NOMO-1 (cell line): ENCODE measurements around the gene GALNT12.

Experiments
- DNase-seq, 2 experiments: peaks; one replicate each; lab custom pipeline; 2025; ENCODE audit not compliant: unreplicated experiment in 2 of 2; lab: John Stamatoyannopoulos, UW

Gene GALNT12

GRCh38 chr9:98807070-98807813 is at the start of gene GALNT12:
Gene GALNT12, plus strand, starts transcription at chr9:98807670. Its CDS starts 29 bp downstream, at chr9:98807699.
- DNase-seq: peak; percentile 28 to 56

GRCh38 chr9:98760231-98760630 is 47.2 kb upstream of the GALNT12 start:
- DNase-seq: no peak

GRCh38 chr9:98763986-98764745 is 43.3 kb upstream of the GALNT12 start:
- DNase-seq: peak in 1 of 2 experiments; percentile 43

- DNase-seq: no peak
These were observed 42.2 kb upstream of the GALNT12 start for GRCh38 chr9:98765256-98765655.

- DNase-seq: peak; percentile 71 to 72
These were observed 40.9 kb upstream of the GALNT12 start for GRCh38 chr9:98766586-98766985.

- DNase-seq: no peak
These were observed 40.3 kb upstream of the GALNT12 start for GRCh38 chr9:98767196-98767595.

- DNase-seq: no peak
These were observed 39.6 kb upstream of the GALNT12 start for GRCh38 chr9:98767915-98768314.

GRCh38 chr9:98768344-98768743 is 39.1 kb upstream of the GALNT12 start:
- no peak for DNase-seq

- no peak for DNase-seq
These were observed 36.8 kb upstream of the GALNT12 start for GRCh38 chr9:98770717-98771116.

- DNase-seq: no peak
These were observed 36.1 kb upstream of the GALNT12 start for GRCh38 chr9:98771209-98771874.

GRCh38 chr9:98772364-98773155 is 34.9 kb upstream of the GALNT12 start:
- DNase-seq: no peak

- DNase-seq: no peak
These were observed 33.7 kb upstream of the GALNT12 start for GRCh38 chr9:98773721-98774120.

GRCh38 chr9:98774746-98775145 is 32.7 kb upstream of the GALNT12 start:
- peak in 1 of 2 experiments; percentile 4 for DNase-seq

- peak; percentile 28 to 44 for DNase-seq
These were observed 31.5 kb upstream of the GALNT12 start for GRCh38 chr9:98775831-98776441.

- DNase-seq: no peak
These were observed 29.9 kb upstream of the GALNT12 start for GRCh38 chr9:98777618-98778017.

- DNase-seq: no peak
These were observed 29.2 kb upstream of the GALNT12 start for GRCh38 chr9:98778251-98778650.

- DNase-seq: no peak
These were observed 28.5 kb upstream of the GALNT12 start for GRCh38 chr9:98778711-98779530.

- DNase-seq: no peak
These were observed 27.3 kb upstream of the GALNT12 start for GRCh38 chr9:98780059-98780749.
